IMR-90 (cell line): ENCODE measurements around the gene CYTH4. TPM values are rescaled to one million over a fixed set of nuclear protein-coding genes. Genes with fewer than 3 reads are reported as not detected.

Experiments
- ATAC-seq: fragments of 200-7000 bp; cut with Tn5 transposase; 2 replicates; pipeline ENCODE4 v1.9.1; 2020; ENCODE audit warnings: low read depth, mild to moderate bottlenecking, moderate library complexity
- BruUV-seq: library from RNA; stranded (reverse); fragments of 400-500 nt; replicated peaks from 2 replicates; lab custom pipeline; 2021; lab: Mats Ljungman, UMichigan
- CTCF ChIA-PET: fragments of 300-600 bp; formaldehyde crosslinking; extraction: SDS; loops from one replicate; lab custom pipeline; 2021; ENCODE audit warnings: antibody characterized with exemption; lab: Yijun Ruan, JAX
- POLR2A ChIA-PET: fragments of 300-600 bp; sonication (Branson Sonifier 250); formaldehyde crosslinking; loops from one replicate; lab custom pipeline; 2022; ENCODE audit warnings: antibody characterized with exemption; ENCODE audit not compliant: unreplicated experiment; lab: Charles Lee
- DNase-seq: peaks from one replicate; pipeline ENCODE4 v3.0.0; 2013
- H2AFZ ChIP-seq: replicated peaks from 2 replicates; pipeline ENCODE3; 2013; ENCODE audit warnings: low read length, mild to moderate bottlenecking; ENCODE audit not compliant: poor library complexity
- H2AK5ac ChIP-seq: 2 replicates; pipeline ENCODE4 v1.6.1; 2013; ENCODE audit warnings: low read depth, low read length, inconsistent platforms
- H2AK9ac ChIP-seq: replicated peaks from 2 replicates; pipeline ENCODE3; 2013; ENCODE audit warnings: mild to moderate bottlenecking, low read depth, low read length, moderate library complexity; ENCODE audit not compliant: poor library complexity
- H2BK120ac ChIP-seq: 2 replicates; pipeline ENCODE4 v1.6.1; 2013; ENCODE audit warnings: low read depth, low read length, inconsistent platforms
- H2BK15ac ChIP-seq: 3 replicates; pipeline ENCODE4 v1.6.1; 2013; ENCODE audit warnings: low read depth, low read length, inconsistent platforms
- H2BK20ac ChIP-seq: 2 replicates; pipeline ENCODE4 v1.6.1; 2013; ENCODE audit warnings: low read depth, mild to moderate bottlenecking, inconsistent platforms, low read length, moderate library complexity
- H2BK5ac ChIP-seq: 2 replicates; pipeline ENCODE4 v1.6.1; 2013; ENCODE audit warnings: mild to moderate bottlenecking, low read depth, low read length, inconsistent platforms; ENCODE audit not compliant: poor library complexity, severe bottlenecking
- H3K14ac ChIP-seq: replicated peaks from 2 replicates; pipeline ENCODE4 v1.6.1; 2013; ENCODE audit warnings: low read depth, low read length, inconsistent platforms
- H3K18ac ChIP-seq: 2 replicates; pipeline ENCODE4 v1.6.1; 2013; ENCODE audit warnings: low read depth, low read length, control low read depth
- H3K23ac ChIP-seq: 2 replicates; pipeline ENCODE4 v1.6.1; 2013; ENCODE audit warnings: low read depth, low read length, inconsistent platforms
- H3K27ac ChIP-seq: 2 replicates; pipeline ENCODE4 v1.5.1; 2013; ENCODE audit warnings: mild to moderate bottlenecking, control low read depth, low read length; ENCODE audit not compliant: insufficient read depth
- H3K27me3 ChIP-seq: 2 replicates; pipeline ENCODE4 v1.6.1; 2013; ENCODE audit warnings: low read length; ENCODE audit not compliant: control insufficient read depth, insufficient read depth
- H3K36me3 ChIP-seq: 2 replicates; pipeline ENCODE4 v1.6.1; 2013; ENCODE audit warnings: low read length, mixed read lengths; ENCODE audit not compliant: control insufficient read depth, insufficient read depth
- H3K4ac ChIP-seq: 2 replicates; pipeline ENCODE4 v1.6.1; 2013; ENCODE audit warnings: low read depth, low read length, inconsistent platforms
- H3K4me1 ChIP-seq: 2 replicates; pipeline ENCODE4 v1.6.1; 2013; ENCODE audit warnings: low read length, mixed read lengths; ENCODE audit not compliant: control insufficient read depth, insufficient read depth
- H3K4me2 ChIP-seq: 2 replicates; pipeline ENCODE4 v1.6.1; 2013; ENCODE audit warnings: low read depth, mild to moderate bottlenecking, control low read depth, low read length, moderate library complexity
- H3K4me3 ChIP-seq: 2 replicates; pipeline ENCODE4 v1.5.1; 2013; ENCODE audit warnings: low read depth, mild to moderate bottlenecking, control low read depth, low read length, moderate library complexity; ENCODE audit not compliant: insufficient read depth
- H3K56ac ChIP-seq: 2 replicates; pipeline ENCODE4 v1.6.1; 2013; ENCODE audit warnings: low read length, inconsistent platforms; ENCODE audit not compliant: insufficient read depth; ENCODE audit errors: extremely low read depth
- H3K79me1 ChIP-seq, 2 experiments: 2 replicates each; pipeline ENCODE4 v1.6.1; 2013; ENCODE audit warnings: low read length in 2 of 2, inconsistent platforms in 1 of 2, low read depth in 1 of 2
- H3K9ac ChIP-seq: 2 replicates; pipeline ENCODE4 v1.6.1; 2013; ENCODE audit warnings: low read depth, low read length, control low read depth
- H3K9me1 ChIP-seq: 2 replicates; pipeline ENCODE4 v1.6.1; 2013; ENCODE audit warnings: low read length, inconsistent platforms; ENCODE audit not compliant: insufficient read depth
- H3K9me3 ChIP-seq: 2 replicates; pipeline ENCODE4 v1.6.1; 2013; ENCODE audit warnings: low read length; ENCODE audit not compliant: control insufficient read depth, insufficient read depth
- H4K20me1 ChIP-seq: 2 replicates; pipeline ENCODE4 v1.6.1; 2013; ENCODE audit warnings: low read length, inconsistent platforms; ENCODE audit not compliant: insufficient read depth
- H4K5ac ChIP-seq: 2 replicates; pipeline ENCODE4 v1.6.1; 2013; ENCODE audit warnings: mild to moderate bottlenecking, low read depth, low read length, control low read depth
- H4K8ac ChIP-seq, 2 experiments: 2 replicates each; pipeline ENCODE4 v1.6.1; 2013; ENCODE audit warnings: low read depth in 2 of 2, low read length in 2 of 2, control low read depth in 1 of 2, inconsistent platforms in 1 of 2
- H4K91ac ChIP-seq: 2 replicates; pipeline ENCODE4 v1.6.1; 2013; ENCODE audit warnings: low read depth, low read length, inconsistent platforms; ENCODE audit not compliant: insufficient read depth
- BHLHE40 ChIP-seq: fragments of 150-350 bp; IDR thresholded peaks from 2 replicates; pipeline ENCODE4 v1.6.1; 2016; ENCODE audit warnings: mild to moderate bottlenecking, low read depth, low read length
- CEBPB ChIP-seq: IDR thresholded peaks from 2 replicates; pipeline ENCODE4 v1.6.1; 2012; ENCODE audit warnings: low read depth, low read length, improper control_type of control experiment
- CHD1 ChIP-seq: IDR thresholded peaks from 2 replicates; pipeline ENCODE4 v1.6.1; 2012; ENCODE audit warnings: low read depth, low read length, improper control_type of control experiment
- FOS ChIP-seq: fragments of 150-350 bp; IDR thresholded peaks from 2 replicates; pipeline ENCODE4 v1.6.1; 2016; ENCODE audit warnings: low read depth, low read length
- MAZ ChIP-seq: IDR thresholded peaks from 2 replicates; pipeline ENCODE4 v1.6.1; 2012; ENCODE audit warnings: low read depth, mild to moderate bottlenecking, low read length, improper control_type of control experiment, moderate library complexity, borderline replicate concordance
- NFE2L2 ChIP-seq: fragments of 150-350 bp; IDR thresholded peaks from 2 replicates; pipeline ENCODE4 v1.6.1; 2016; ENCODE audit warnings: low read depth, mild to moderate bottlenecking, low read length
- POLR2A ChIP-seq: IDR thresholded peaks from 2 replicates; pipeline ENCODE4 v1.6.1; 2012; ENCODE audit warnings: mild to moderate bottlenecking, low read depth, low read length
- RAD21 ChIP-seq: IDR thresholded peaks from 2 replicates; pipeline ENCODE4 v1.6.1; 2012; ENCODE audit warnings: low read length, improper control_type of control experiment
- RCOR1 ChIP-seq: IDR thresholded peaks from 2 replicates; pipeline ENCODE4 v1.6.1; 2012; ENCODE audit warnings: mild to moderate bottlenecking, low read length, improper control_type of control experiment; ENCODE audit not compliant: insufficient replicate concordance
- RFX5 ChIP-seq: IDR thresholded peaks from 2 replicates; pipeline ENCODE4 v1.8.0; 2012; ENCODE audit warnings: low read depth, mild to moderate bottlenecking, low read length, moderate library complexity
- SMC3 ChIP-seq: fragments of 150-350 bp; IDR thresholded peaks from 2 replicates; pipeline ENCODE4 v1.6.1; 2016; ENCODE audit warnings: low read depth, mild to moderate bottlenecking, antibody characterized with exemption, low read length, moderate library complexity
- USF2 ChIP-seq: fragments of 150-350 bp; IDR thresholded peaks from 2 replicates; pipeline ENCODE4 v1.6.1; 2017; ENCODE audit warnings: mild to moderate bottlenecking, antibody characterized with exemption, low read length, low read depth
- whole genome bisulfite sequencing, 2 experiments: methylation state at CpG; one replicate each; pipeline versions ENCODE4 v1.1.5 to v1.1.7; 2013; ENCODE audit warnings: missing lambda C conversion rate in 2 of 2; ENCODE audit not compliant: insufficient read length in 1 of 2; ENCODE audit errors: extremely low coverage in 2 of 2; 5-methylcytosine and 5-hydroxymethylcytosine counted together
- dilution Hi-C: fragments of 300-500 bp; cut with HindIII; formaldehyde crosslinking; loops from one replicate; pipeline ENCODE4 v1.14.3; 2018; ENCODE audit warnings: low sequenced_read_pairs; ENCODE audit not compliant: unreplicated experiment
- in situ Hi-C: fragments of 300-500 bp; cut with MboI; formaldehyde crosslinking; loops from 3 replicates; pipeline ENCODE4 v1.14.3; 2019; ENCODE audit warnings: low sequenced_read_pairs, inconsistent platforms, mixed read lengths
- intact Hi-C: fragments of 100-400 bp; cut with micrococcal nuclease; formaldehyde crosslinking; loops from 2 replicates; pipeline ENCODE4 v1.10.0; 2022
- polyA plus RNA-seq, 3 experiments: library from polyadenylated mRNA; depleted of rRNA; stranded (reverse); fragments of >200 nt; gene quantifications; 2 replicates each; pipeline ENCODE4 v1.2.3, GENCODE V29; 2012; ENCODE audit warnings: low replicate concordance in 1 of 3
- total RNA-seq: library from RNA; depleted of rRNA; stranded (reverse); fragments of >200 nt; gene quantifications from 2 replicates; pipeline ENCODE4 v1.2.3, GENCODE V29; 2012

CYTH4 gene
- total and polyA plus RNA-seq, 2 of the 4 experiments (the other 2 are of a cell fraction) = 0.36 to 0.55 TPM

GRCh38 chr22:37336579-37336978, 54.3 kb downstream of the CYTH4 start:
- no peak overlapping the region for H2AK9ac ChIP-seq
- DNase-seq = no peak
- dilution Hi-C loops = no loop called here

More at GRCh38 chr22:37336579-37336978, 54.3 kb downstream of the CYTH4 start:
- no peak overlapping the region for H3K4me2 ChIP-seq
- ChIA-PET CTCF (no interaction called here), POLR2A (no interaction called here)
- TF ChIP-seq NFE2L2 = no peak
- no peak for TF ChIP-seq RAD21
- TF ChIP-seq RFX5 = no peak
- TF ChIP-seq BHLHE40 = no peak
- no peak for TF ChIP-seq SMC3
- no peak for TF ChIP-seq CEBPB
- TF ChIP-seq RCOR1 = no peak
- no peak for TF ChIP-seq USF2
- no peak for TF ChIP-seq CHD1
- TF ChIP-seq FOS = no peak
- no peak for TF ChIP-seq POLR2A
- TF ChIP-seq MAZ = no peak
- peaks cover 20% of the 10 kb centered on the region for H3K4me1 ChIP-seq
- in situ Hi-C loops = no loop called here
- H3K9ac ChIP-seq = no peak overlapping the region
- intact Hi-C loops = no loop called here
- no peak overlapping the region for H3K4ac ChIP-seq
- H2BK120ac ChIP-seq = no peak overlapping the region
- no peaks in the 10 kb centered on the region for H4K20me1 ChIP-seq
- no peak overlapping the region for H2AK5ac ChIP-seq
- no peak overlapping the region for H4K91ac ChIP-seq
- H2BK15ac ChIP-seq = no peak overlapping the region
- H3K56ac ChIP-seq = no peak overlapping the region
- H3K23ac ChIP-seq = no peak overlapping the region
- H3K18ac ChIP-seq = no peak overlapping the region
- H3K27ac ChIP-seq = no peak overlapping the region
- H2BK5ac ChIP-seq = no peak overlapping the region
- whole genome bisulfite sequencing, 2 experiments = no CpG with 5 or more reads among the region's 8 CpGs
- no peak overlapping the region for H2AFZ ChIP-seq
- ATAC-seq = no peak
- no peak overlapping the region for H3K14ac ChIP-seq
- no peaks in the 10 kb centered on the region for H3K79me1 ChIP-seq
- H3K36me3 ChIP-seq = no peaks in the 10 kb centered on the region
- no peak overlapping the region for H4K8ac ChIP-seq
- H4K5ac ChIP-seq = no peak overlapping the region
- H3K9me1 ChIP-seq = no peaks in the 10 kb centered on the region
- no peaks in the 10 kb centered on the region for H3K9me3 ChIP-seq
- H2BK20ac ChIP-seq = no peak overlapping the region
- peaks cover 23% of the 10 kb centered on the region for H3K27me3 ChIP-seq
- H3K4me3 ChIP-seq = no peak overlapping the region
- no TSS peak for BruUV-seq
